HEK293 (cell line): Measurements from ENCODE around the gene CSK.

Experiments
- CTCF ChIA-PET: fragments of 350-600 bp; formaldehyde crosslinking; extraction: SDS; loops from one replicate; lab custom pipeline; 2021; ENCODE audit warnings: antibody characterized with exemption; lab: Yijun Ruan, JAX
- POLR2A ChIA-PET: fragments of 300-600 bp; formaldehyde crosslinking; extraction: SDS; loops from one replicate; lab custom pipeline; 2020; ENCODE audit warnings: antibody characterized with exemption, inconsistent platforms; lab: Yijun Ruan, JAX
- H3K27ac ChIP-seq: fragments of 200-500 bp; sonication (Bioruptor generic); 2 replicates; pipeline ENCODE4 v1.5.1; 2014; ENCODE audit warnings: low read depth, low read length, control low read depth, inconsistent platforms; ENCODE audit errors: extremely low read depth
- H3K36me3 ChIP-seq, 2 experiments: fragments of 200-500 bp in 1 of 2; sonication (Bioruptor generic) in 1 of 2; 1 replicate in 1 of 2; 2 replicates in 1 of 2; pipeline ENCODE4 v1.5.1; 2014 to 2017; ENCODE audit warnings: inconsistent platforms in 2 of 2, low read length in 2 of 2; ENCODE audit not compliant: control insufficient read depth in 2 of 2, insufficient read depth in 1 of 2
- H3K4me1 ChIP-seq: fragments of 200-500 bp; sonication (Bioruptor generic); 2 replicates; pipeline ENCODE4 v1.5.1; 2014; ENCODE audit warnings: mild to moderate bottlenecking, low read length, inconsistent platforms; ENCODE audit not compliant: control insufficient read depth, insufficient read depth
- H3K4me3 ChIP-seq: 2 replicates; pipeline ENCODE4 v1.5.1; 2011; ENCODE audit warnings: low read depth, mild to moderate bottlenecking, control low read depth, low read length, moderate library complexity
- H3K9me3 ChIP-seq: fragments of 200-500 bp; sonication (Bioruptor generic); 2 replicates; pipeline ENCODE4 v1.5.1; 2014; ENCODE audit warnings: low read depth, low read length, inconsistent platforms; ENCODE audit not compliant: control insufficient read depth, insufficient read depth
- GLI2 ChIP-seq: fragments of 450-650 bp; formaldehyde crosslinking; IDR thresholded peaks from 2 replicates; pipeline ENCODE4; 2017; ENCODE audit warnings: missing biosample characterization, missing genetic modification characterization, low read depth, borderline replicate concordance
- KLF9 ChIP-seq: fragments of 450-650 bp; formaldehyde crosslinking; IDR thresholded peaks from 2 replicates; pipeline ENCODE4 v1.5.1; 2016; ENCODE audit warnings: missing biosample characterization, missing genetic modification characterization, low read depth
- MEIS1 ChIP-seq: sonication (generic); formaldehyde crosslinking; IDR thresholded peaks from 2 replicates; pipeline ENCODE4 v1.8.1; 2022; ENCODE audit warnings: missing genetic modification reagents, mild to moderate bottlenecking, borderline replicate concordance
- MZF1 ChIP-seq: fragments of 450-650 bp; formaldehyde crosslinking; IDR thresholded peaks from 2 replicates; pipeline ENCODE4 v1.5.1; 2017; ENCODE audit warnings: missing biosample characterization, missing genetic modification characterization, borderline replicate concordance
- SP3 ChIP-seq: fragments of 450-650 bp; formaldehyde crosslinking; IDR thresholded peaks from 2 replicates; pipeline ENCODE4 v1.5.1; 2016; ENCODE audit warnings: missing biosample characterization, missing genetic modification characterization
- TRIM28 ChIP-seq: IDR thresholded peaks from 2 replicates; pipeline ENCODE4 v1.6.1; 2011; ENCODE audit warnings: low read length, control low read depth, borderline replicate concordance
- YY1 ChIP-seq: fragments of 450-650 bp; formaldehyde crosslinking; IDR thresholded peaks from 2 replicates; pipeline ENCODE4 v1.5.1; 2018; ENCODE audit warnings: missing biosample characterization, missing genetic modification characterization
- ZNF175 ChIP-seq: fragments of 450-650 bp; formaldehyde crosslinking; IDR thresholded peaks from 2 replicates; pipeline ENCODE4 v1.5.1; 2016; ENCODE audit warnings: missing biosample characterization, missing genetic modification characterization
- ZNF211 ChIP-seq: fragments of 450-650 bp; formaldehyde crosslinking; IDR thresholded peaks from 2 replicates; pipeline ENCODE4 v1.5.1; 2016; ENCODE audit warnings: low read depth, missing biosample characterization, missing genetic modification characterization
- ZNF214 ChIP-seq: fragments of 450-650 bp; formaldehyde crosslinking; IDR thresholded peaks from 2 replicates; pipeline ENCODE4 v1.5.1; 2017; ENCODE audit warnings: missing biosample characterization, mild to moderate bottlenecking, missing genetic modification characterization, borderline replicate concordance
- ZNF24 ChIP-seq: fragments of 450-650 bp; formaldehyde crosslinking; IDR thresholded peaks from 2 replicates; pipeline ENCODE4 v1.5.1; 2016; ENCODE audit warnings: missing biosample characterization, missing genetic modification characterization
- ZNF311 ChIP-seq: fragments of 450-650 bp; formaldehyde crosslinking; IDR thresholded peaks from 2 replicates; pipeline ENCODE4 v1.5.1; 2017; ENCODE audit warnings: missing biosample characterization, missing genetic modification characterization, borderline replicate concordance
- ZNF449 ChIP-seq: fragments of 450-650 bp; formaldehyde crosslinking; IDR thresholded peaks from 2 replicates; pipeline ENCODE4 v1.5.1; 2017; ENCODE audit warnings: missing biosample characterization, mild to moderate bottlenecking, missing genetic modification characterization, moderate library complexity
- ZNF521 ChIP-seq: fragments of 450-650 bp; formaldehyde crosslinking; IDR thresholded peaks from 2 replicates; pipeline ENCODE4 v1.5.1; 2017; ENCODE audit warnings: missing biosample characterization, mild to moderate bottlenecking, missing genetic modification characterization
- ZNF548 ChIP-seq: fragments of 450-650 bp; formaldehyde crosslinking; IDR thresholded peaks from 2 replicates; pipeline ENCODE4 v1.5.1; 2016; ENCODE audit warnings: missing biosample characterization, missing genetic modification characterization
- ZNF560 ChIP-seq: fragments of 450-650 bp; formaldehyde crosslinking; IDR thresholded peaks from 2 replicates; pipeline ENCODE4 v1.5.1; 2017; ENCODE audit warnings: missing biosample characterization, missing genetic modification characterization, borderline replicate concordance
- ZNF701 ChIP-seq: fragments of 450-650 bp; formaldehyde crosslinking; IDR thresholded peaks from 2 replicates; pipeline ENCODE4 v1.5.1; 2016; ENCODE audit warnings: missing biosample characterization, missing genetic modification characterization
- ZNF843 ChIP-seq: fragments of 450-650 bp; formaldehyde crosslinking; IDR thresholded peaks from 2 replicates; pipeline ENCODE4 v1.5.1; 2016; ENCODE audit warnings: missing biosample characterization, missing genetic modification characterization
- TF ChIP-seq, protein P1 (sequence below): fragments of 450-650 bp; formaldehyde crosslinking; IDR thresholded peaks from 2 replicates; pipeline ENCODE4 v1.5.1; 2016; ENCODE audit warnings: missing biosample characterization, missing genetic modification characterization

The CSK gene

GRCh38 chr15:74830868-74831267 is 49.0 kb downstream of the CSK start:
- POLR2A ChIA-PET, result no interaction called here
- Histone ChIP-seq H3K4me1 (0 out of 2 replicates have a peak, but pooled peaks cover 2% of the 10 kb centered on the region), H3K4me3 (no peak overlapping the region), H3K9me3 (no peaks in the 10 kb centered on the region), H3K36me3 (peaks cover 0 to 6% of the 10 kb centered on the region in 2 experiments; a peak in 1 of 3 replicates), H3K27ac (no peak overlapping the region)
- no peak for TF ChIP-seq ZNF560
- TF ChIP-seq ZNF211 (tag by site-specific recombination), result 0 out of 2 replicates have a peak, but pooled peaks have one; percentile 6
- CTCF ChIA-PET, result interaction anchor here (0.9 to 8.3 kb wide), 5 partner anchors 11 to 119 kb away, joined by 3 to 63 read pairs (median 5); no protein-coding TSS in a partner anchor

GRCh38 chr15:74831813-74832495 is 50.1 kb downstream of the CSK start:
- POLR2A ChIA-PET, result no interaction called here
- no peak overlapping the region for H3K27ac ChIP-seq
- peaks cover 7 to 13% of the 10 kb centered on the region in 2 experiments; a peak in 2 of 3 replicates for H3K36me3 ChIP-seq
- no peak overlapping the region for H3K4me3 ChIP-seq
- no peaks in the 10 kb centered on the region for H3K9me3 ChIP-seq
- CTCF ChIA-PET, result interaction anchor here (0.6 to 8.3 kb wide), 4 partner anchors 23 to 157 kb away, joined by 3 to 63 read pairs (median 5); no protein-coding TSS in a partner anchor
- no peak for TF ChIP-seq GLI2 (tag by site-specific recombination)
- no peak for TF ChIP-seq ZNF214 (tag by site-specific recombination)
- TF ChIP-seq MZF1 (tag by site-specific recombination), result no peak
- no peak for TF ChIP-seq ZNF449 (tag by site-specific recombination)
- TF ChIP-seq ZNF843 (tag by site-specific recombination), result no peak
- TF ChIP-seq, protein P1, sequence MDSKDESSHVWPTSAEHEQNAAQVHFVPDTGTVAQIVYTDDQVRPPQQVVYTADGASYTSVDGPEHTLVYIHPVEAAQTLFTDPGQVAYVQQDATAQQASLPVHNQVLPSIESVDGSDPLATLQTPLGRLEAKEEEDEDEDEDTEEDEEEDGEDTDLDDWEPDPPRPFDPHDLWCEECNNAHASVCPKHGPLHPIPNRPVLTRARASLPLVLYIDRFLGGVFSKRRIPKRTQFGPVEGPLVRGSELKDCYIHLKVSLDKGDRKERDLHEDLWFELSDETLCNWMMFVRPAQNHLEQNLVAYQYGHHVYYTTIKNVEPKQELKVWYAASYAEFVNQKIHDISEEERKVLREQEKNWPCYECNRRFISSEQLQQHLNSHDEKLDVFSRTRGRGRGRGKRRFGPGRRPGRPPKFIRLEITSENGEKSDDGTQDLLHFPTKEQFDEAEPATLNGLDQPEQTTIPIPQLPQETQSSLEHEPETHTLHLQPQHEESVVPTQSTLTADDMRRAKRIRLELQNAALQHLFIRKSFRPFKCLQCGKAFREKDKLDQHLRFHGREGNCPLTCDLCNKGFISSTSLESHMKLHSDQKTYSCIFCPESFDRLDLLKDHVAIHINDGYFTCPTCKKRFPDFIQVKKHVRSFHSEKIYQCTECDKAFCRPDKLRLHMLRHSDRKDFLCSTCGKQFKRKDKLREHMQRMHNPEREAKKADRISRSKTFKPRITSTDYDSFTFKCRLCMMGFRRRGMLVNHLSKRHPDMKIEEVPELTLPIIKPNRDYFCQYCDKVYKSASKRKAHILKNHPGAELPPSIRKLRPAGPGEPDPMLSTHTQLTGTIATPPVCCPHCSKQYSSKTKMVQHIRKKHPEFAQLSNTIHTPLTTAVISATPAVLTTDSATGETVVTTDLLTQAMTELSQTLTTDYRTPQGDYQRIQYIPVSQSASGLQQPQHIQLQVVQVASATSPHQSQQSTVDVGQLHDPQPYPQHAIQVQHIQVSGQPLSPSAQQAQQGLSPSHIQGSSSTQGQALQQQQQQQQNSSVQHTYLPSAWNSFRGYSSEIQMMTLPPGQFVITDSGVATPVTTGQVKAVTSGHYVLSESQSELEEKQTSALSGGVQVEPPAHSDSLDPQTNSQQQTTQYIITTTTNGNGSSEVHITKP (tag by site-specific recombination), result no peak
- TF ChIP-seq ZNF548 (tag by site-specific recombination), result no peak
- TF ChIP-seq TRIM28, result no peak
- TF ChIP-seq YY1 (tag by site-specific recombination), result no peak
- TF ChIP-seq MEIS1, result no peak
- no peak for TF ChIP-seq ZNF24 (tag by site-specific recombination)
- no peak for TF ChIP-seq ZNF521
- TF ChIP-seq KLF9 (tag by site-specific recombination), result no peak
- TF ChIP-seq ZNF311 (tag by site-specific recombination), result no peak
- no peak for TF ChIP-seq SP3 (tag by site-specific recombination)
- no peak for TF ChIP-seq ZNF701 (tag by site-specific recombination)
- TF ChIP-seq ZNF175 (tag by site-specific recombination), result no peak
- no peaks in the 10 kb centered on the region for H3K4me1 ChIP-seq
